GOT3 (cell line): ENCODE results near the gene SELP.
A peak's percentile ranks its signal among the peaks of the same experiment; 100 is the strongest.

Experiments
- DNase-seq: peaks from one replicate; lab custom pipeline; 2025; ENCODE audit warnings: mixed read lengths; lab: John Stamatoyannopoulos, UW

SELP gene

DNA sequence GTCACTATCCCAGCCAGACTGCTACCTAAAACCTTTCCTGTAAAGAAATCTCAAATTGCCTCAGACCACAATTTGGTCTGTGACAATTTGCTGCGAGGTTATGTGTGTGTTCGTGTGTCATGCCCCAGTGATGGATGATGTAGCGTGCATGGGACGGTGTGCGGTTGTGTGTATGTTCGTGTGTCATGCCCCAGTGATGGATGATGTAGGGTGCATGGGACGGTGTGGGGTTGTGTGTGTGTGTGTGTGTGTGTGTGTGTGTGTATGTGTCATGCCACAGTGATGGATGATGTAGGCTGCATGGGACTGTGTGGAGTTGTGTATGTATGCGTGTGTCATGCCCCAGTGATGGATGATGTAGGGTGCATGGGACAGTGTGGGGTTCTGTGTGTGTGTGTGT lies 9.4 kb downstream of the SELP start:
- no peak for DNase-seq

DNA sequence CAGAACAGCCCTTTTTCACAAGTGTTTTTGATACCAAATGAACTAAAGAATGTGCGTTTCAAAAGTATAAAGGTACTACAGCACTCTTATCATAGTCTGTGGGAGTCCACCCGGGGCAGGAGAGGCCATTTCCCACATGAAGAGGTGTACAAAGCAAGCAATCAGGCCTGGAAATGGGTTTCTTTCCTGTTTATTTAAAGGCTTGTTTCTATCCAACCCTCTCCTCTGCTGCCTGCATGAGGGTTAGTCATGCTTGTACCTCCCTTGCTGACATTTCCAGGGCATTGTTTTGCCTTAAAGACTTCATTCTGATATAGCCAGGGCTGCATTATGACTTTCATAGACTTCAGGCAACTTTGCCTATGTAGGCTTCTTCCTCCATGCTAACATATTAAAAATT lies 11.6 kb downstream of the SELP start:
- DNase-seq = no peak

DNA sequence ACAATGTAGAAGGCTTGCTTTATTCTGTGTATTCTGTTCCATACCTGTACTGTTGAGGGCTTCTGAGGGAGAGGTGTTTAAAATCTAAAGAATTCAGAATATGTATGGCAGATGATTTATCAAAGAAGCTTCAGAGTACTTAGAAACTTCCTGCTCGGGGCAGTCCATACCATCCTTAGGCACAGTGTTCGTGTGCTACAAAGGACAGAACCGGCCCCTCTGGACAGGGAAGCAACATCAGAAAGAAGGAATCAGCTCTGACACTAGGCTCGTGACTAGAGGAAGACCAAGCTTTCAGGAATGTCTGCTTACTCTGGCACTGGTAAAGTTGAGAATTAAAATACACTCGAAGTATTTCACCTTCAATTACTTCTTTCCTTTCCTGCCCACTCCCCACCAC lies 14.1 kb downstream of the SELP start:
- no peak for DNase-seq

DNA sequence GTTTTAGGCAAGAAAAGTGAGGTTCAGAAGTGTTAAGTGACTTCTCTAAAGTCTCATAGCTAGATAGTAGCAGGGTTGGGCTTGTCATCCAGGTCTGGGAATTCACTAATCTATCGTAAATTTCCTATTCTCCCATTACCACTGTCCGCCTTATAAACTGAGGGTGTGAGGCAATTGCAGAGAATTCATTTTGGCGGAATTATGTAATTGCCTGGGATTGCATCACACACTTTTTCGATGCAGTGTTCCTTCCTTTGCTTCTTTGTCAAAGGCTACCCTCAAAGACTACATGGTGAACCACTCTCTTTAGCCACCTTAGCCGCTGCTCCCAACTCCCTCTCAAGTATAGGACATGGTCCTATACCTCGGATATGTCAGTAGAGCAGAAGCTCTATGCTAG lies 19.1 kb downstream of the SELP start:
- no peak for DNase-seq

DNA sequence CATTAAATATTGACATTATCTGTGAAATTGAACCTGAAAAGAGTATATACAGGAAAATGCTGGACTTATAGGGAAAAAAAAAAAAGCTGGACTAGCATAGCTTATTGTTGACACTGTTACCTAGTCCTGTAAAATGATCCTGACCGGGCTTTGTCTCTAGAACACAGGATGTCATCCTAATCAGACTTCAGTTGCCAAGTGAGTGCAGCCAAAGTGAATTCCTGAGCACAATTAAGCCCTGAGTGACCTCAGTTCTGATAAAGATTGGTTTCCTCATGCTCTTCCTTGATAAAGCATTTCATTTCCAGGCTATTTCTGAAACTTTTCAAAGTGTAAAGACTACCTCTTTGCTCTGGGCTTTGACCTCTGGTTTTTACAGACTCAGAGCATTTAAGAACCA lies 19.8 kb downstream of the SELP start:
- no peak for DNase-seq

DNA sequence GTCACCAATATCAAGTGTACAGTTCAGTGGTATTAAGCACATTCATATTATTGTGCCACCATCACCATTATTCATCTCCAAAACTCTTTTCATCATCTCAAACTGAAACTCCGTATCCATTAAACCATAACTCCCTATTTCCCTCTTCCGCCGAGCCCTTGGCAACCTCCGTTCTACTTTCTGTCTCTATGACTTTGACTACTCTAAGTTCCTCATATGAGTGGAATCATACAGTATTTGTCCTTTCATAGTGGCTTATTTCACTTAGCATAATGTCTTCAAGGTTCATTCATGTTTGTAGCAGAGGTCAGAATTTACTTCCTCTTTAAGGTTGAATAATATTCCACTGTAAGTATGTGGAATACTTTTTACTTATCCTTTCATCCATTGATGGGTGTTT lies 21.7 kb downstream of the SELP start:
- DNase-seq = no peak

DNA sequence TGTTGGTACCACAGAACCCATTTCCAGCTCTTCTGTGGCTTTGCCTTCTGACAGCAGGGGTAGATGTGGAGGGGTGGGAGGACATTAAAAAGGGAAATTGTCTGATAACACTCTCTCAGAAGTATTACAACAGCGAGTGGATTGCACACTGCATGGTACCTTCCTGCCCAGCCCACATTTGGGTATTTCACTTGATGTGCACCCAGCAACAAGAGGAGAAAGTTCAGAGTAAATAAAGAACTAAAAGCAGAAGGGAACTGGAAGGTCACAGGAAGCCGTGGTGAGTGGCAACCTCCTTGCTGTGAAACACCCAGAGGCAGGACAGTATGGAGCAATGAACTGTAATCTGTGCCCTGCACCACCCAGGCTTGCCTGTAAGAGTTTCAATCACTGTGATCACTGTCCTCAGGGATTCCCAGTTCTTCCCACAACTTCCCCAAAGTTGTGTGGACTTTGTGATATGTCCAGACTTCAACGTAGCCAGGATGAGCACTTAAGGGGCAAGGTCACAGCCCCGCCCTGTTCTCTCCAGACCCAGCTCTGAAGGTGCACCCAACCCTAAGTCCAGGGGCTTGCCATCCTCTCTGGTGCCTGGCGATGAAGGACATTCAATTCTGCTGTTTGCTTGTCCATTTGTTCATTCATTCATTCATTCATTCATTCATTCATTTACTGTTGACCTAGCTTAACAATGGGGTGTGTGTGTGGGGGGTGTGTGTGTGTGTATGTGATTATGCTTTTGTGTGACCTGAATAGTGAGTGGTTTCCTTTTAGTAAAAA lies 25.0 kb downstream of the SELP start:
- DNase-seq = no peak

DNA sequence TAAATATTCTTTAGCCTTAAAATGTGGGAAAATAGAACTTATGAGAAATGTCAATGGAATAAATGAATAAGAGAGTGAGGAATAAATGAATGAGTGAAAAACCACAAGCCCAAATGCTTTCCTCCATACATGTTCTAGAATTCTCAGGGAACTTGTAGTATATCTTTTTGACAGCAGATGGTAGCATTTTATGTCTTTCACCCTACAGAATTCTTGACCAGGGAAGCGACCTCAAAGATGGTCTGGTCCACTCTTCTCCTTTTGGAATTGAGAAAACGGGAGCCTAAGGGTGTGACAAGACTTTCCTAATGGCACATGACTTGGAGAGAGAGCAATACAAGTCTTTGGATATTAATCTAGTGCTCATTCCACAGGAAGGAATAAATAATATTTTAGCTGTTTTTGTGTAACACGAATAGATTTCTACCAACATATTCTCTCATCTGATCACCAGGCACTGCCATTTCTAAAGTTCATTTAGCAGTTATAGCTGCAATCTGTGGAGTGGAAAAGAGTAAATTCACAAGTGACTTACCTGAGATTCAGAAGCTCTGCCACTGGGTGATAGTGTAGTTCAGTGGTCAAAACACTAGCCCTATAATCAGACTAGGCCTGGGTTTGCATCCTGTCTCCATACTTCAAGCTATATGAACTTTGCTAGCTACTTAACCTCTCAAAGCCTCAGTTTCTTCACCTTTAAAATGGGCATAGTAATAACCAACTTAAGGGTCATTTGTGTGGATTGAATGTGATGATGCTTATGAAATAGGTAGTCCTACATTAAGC lies 28.6 kb downstream of the SELP start:
- no peak for DNase-seq

DNA sequence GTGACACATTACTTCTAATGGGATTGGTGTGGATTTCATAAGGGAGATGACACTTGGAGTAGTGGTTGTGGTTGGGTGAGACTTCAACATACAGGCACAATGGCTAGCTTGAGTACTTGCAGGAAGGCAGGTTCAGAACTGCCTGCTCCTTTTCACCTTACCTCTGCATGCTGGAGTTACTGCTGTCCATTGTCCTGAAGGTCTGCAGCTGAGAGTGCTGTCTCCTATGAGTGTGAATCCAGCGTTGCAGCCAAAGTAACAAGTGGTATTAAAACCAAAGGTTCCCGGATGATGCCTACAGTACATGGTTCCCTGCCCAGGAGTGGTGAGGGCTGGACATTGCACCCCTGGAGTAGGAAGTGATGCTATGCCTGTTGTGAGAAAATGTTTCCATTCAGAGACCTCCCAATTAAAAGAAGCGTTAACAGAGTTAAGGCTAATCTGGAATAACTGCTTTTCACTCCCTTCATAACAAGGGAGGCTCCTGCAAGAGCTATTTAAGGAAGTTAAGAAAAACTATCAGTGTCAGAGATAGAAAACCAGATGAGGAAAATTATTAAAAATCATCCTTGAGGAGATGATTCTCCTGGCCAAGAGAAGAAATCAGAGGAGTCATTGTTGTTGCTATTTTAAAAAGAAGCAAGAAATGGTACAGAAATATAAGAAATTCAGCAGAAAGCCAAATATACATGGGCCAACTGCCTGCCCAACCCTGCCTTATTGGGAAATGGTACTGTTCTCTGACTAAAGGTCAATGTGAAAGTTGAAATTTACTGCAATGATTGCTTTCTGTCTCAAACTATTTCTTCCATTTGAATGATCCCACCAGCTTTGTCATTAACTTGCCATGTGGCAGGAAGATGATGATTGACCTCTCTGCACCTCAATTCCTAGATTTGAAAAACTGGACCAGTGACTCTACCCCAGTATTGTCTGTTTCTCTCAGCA lies 33.9 kb downstream of the SELP start:
- DNase-seq = no peak

DNA sequence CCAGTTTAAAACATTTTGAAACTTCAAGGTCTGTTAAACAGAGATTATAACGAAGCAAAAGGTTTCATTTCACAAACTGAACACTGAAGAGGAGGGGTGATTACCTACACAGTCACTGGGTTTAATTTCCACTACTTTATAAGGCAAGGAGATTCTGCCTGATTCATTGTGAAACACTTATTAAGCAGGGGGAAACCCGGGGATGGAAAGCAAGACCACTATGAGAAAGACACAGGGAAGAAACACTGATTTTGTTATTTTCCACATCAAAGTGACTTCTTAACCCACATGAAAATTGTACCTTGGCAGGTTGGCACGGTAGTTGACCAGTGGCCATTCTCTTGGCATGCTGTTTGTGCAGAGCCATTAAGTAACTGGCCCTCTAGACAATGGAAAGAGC lies 35.5 kb downstream of the SELP start:
- DNase-seq = no peak

DNA sequence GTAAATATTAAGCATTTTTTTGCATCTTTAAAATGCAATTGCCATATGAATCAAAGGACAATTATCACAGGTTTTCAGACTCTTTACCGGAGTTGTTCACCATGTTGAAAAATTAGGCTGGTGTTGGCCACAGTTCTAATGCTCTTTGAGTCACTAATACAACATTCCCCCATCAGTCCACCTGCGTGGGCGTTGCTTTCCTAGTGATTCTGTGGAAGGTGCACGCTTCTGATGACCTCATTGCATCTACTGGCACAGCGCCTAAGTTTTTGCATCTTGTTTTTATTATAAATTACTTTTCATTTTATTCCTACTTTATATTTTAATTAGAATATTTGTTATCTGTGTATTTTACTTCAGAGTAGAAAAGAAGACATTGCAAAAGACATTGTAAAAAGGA lies 39.0 kb downstream of the SELP start:
- DNase-seq = no peak

DNA sequence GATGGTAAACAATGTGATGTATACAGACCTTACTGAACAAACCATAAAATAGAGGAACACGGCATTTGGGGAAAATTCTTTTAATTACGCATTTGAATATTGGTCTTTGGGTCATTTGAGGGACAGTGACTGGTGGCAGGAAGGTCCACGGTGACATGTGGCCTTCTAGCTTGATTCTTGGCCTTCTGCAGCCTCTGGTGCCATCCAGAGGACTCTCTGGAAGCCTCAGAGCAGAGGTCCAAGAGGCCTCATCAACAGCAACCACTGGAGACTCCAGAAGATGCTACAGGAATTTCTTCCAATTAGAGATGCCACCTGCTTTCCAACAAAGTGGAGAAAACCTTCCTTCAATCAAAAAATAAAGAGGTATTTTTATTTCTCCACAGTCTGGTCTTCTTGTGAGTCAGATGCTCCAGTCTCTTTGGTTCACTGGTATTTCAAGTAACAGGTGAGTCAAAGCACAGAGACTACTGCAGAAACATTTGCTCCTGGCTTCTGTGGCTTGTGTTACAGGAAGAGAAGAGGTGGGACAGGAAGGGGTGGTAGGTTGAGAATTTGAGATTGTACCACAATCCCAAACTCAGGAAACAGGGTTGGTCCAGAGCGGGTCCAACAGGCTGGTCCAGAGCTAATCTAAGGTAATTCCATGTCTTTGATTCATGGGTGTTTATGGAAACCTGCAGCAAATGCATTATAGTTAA lies 41.0 kb downstream of the SELP start:
- no peak for DNase-seq

DNA sequence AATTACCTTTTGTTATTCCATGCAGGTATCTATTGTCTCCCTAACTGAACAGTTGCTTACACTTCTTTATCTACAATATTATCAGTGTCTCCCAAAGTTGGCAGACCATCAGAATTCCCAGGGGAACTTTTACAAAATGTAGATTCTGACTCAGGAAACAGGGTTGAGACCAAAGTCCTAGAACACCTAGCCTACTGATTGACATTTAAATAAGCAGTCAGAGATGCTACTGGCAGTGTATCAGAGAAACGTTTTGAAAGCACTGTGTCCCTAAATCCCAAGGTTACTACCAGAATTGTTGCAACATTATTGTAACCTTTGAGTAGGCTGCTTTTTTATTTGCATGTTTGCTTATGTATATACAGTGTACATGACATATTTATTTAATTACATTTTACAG lies 41.8 kb downstream of the SELP start:
- no peak for DNase-seq

DNA sequence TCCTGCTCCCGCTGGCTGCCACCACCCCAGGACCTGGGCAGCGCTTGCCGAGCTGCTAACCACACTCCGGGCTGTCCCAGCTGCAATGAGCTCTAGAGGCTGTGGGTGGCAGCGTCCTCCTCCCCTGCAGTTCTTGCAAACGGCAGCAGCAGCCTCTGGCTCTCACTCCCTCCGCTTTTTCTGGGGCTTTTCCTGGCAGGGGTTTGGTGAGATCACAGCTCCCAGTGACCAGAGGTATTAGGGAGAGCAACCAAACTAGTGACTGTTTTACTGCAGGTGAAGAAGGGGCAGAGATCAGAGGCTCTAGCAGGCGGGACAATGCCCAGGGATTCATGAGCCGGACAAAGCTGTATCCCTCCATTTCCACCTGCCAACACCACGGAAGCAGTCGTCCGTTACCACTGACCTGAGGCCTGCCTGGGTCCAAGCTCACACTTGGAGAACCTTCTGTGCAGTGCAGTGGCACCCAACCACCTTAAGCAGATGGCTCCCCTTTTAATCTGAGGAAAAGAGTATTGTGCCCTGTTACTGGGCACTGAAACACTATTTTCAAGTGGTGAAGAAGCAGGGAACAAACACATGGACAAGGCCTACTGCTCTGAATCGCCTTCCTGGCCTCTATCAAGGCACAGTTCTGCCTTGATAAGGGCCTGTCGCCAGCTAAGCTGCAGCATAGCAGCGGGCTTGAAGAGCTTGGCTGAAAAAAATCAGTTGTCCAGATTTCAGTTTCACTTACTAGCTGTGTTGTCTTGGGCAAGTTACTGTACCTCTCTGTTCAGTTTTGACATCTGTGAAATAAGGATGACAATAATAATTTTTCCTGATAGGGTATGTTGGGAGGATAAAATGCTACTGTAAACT lies 43.3 kb downstream of the SELP start, which contains the start of gene F5:
Gene F5 (minus strand): TSS at position 87 of the 861 bp plus-strand sequence. CDS start 95 bp downstream, outside the sequence.
- DNase-seq = peak; percentile 83

DNA sequence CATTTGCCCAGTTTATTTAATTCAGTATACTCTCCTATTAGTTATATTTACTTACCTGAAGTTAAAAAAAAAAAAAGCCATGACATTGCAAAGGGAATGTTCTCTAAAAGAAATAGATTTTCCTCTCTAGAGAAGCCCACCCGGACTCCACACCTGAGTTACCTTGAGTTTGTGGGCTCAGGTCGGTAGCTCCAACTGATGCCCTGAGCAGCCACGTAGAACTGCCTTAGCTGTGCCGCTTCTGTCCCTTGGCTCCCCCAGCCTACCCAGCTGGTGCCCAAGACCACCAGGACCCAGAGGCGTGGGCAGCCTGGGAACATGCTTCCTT lies 43.9 kb downstream of the SELP start:
- no peak for DNase-seq

DNA sequence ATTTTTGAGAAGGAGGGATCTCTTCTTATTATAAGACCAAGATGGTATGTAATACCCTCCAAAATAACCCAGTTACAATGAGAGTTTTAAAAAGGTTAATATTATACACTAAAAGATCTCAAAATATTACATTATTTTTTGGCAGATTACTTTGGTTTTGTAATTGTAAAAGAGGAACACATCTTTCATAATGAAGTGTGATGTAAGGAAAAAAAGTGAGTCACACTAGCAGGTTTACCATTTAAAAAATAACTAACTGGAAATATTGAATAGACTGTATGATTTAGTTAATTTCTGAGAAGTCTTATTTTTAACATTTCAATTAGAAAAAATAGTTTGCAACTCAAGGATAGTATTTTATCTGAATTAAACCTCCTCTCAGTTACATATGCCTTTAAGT lies 44.7 kb downstream of the SELP start:
- no peak for DNase-seq

DNA sequence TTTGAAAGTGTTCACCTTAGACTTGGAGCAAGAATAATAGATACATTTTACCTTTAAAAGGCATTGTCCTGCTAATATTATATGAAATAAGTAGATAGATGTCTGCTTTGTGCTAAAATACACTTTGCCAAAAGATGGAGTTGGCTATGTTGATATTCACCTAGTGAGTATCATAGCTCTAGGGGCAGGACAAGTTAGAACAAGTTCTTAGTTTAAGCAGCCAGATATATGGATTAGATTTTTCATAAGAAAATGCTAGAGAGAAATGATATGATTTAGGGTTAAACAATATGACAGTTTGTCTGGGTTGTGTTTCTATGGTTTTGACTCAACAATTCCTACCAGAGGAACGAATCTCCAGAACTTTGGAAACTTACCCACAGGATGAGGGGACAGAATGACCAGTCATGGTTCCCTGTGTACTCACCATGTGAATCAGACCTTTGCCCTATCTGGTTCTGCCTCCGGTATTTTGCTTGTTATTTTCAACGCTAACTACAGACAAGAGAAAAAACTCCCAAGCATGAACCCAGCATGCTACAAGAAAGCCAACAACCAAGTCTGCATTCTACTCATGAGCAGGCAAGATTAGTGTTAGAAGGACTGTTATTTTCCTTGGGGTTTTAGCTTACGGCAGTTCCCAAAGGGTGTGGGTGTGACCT lies 45.3 kb downstream of the SELP start:
- DNase-seq = no peak

DNA sequence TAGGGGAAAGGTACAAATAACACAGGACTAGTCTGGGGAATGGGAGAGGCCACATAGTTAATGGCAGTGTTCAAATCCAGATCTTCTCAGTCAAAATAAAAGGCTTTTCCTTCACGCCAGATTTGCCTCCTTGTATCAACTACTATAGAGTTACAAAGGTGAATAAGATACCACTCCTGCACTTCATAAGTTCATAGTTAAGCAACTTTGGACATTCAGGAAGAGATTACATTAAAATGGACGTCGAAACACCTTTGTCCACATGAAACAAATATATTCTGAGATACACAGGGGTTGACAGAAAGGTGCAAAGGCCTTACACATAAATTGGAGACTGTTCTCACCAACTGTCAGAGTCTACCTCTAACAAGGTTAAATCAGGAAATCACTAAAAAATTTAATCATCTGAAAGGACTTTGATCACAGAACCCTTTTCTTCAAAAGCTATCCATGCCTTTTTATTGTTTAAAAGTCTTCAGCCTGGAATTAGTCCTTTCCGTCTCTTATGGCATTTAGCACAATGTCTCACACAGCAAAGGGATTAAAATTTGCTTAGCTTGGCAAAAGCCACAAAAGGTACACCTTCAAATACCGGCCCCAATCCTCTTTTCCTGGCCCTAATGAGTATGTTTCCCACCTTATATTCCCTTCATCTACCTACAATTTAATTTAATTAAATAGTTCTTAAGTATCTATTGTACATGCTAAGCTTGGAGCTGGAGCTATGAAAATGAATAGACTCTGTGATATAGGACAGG lies 51.8 kb downstream of the SELP start:
- no peak for DNase-seq

DNA sequence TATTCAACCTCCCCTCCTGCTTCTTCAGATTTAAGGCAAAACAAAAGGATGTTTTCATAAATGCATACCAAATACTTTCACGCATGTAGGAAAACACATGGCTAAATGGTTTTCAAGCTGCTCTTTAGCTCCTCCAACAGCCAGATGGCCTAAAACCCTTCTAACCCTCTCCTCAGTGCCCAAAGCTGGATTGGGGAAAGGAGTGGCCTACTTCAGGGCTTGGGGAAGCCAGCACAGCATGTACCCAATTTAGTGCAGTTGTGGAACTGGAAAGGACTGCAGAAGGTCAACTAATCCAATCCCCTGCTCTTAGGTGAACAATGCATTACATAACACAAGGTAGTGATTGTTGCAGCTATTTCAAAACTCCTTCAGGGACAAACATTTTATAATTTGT lies 53.0 kb downstream of the SELP start:
- DNase-seq = no peak
